ENCODE measurements around the gene G6PC2.
"Not testable (repeated sequence)": the region's sequence is repeated elsewhere in the genome, so short reads cannot be mapped to it uniquely, and the experiment has no call there.

Gene G6PC2

GRCh38 chr2:168907940-168908662 lies 7.0 kb downstream of the G6PC2 start:
- DNase-seq (ENCODE audit: low read depth in 2 of 2), result no peak

GRCh38 chr2:168910330-168910729 lies 9.2 kb downstream of the G6PC2 start:
- no peak for DNase-seq (ENCODE audit: low read depth in 2 of 2)

- DNase-seq (ENCODE audit: low read depth in 2 of 2), result no peak
Observed at GRCh38 chr2:168912466-168912865, 11.4 kb downstream of the G6PC2 start.

- no peak for DNase-seq (ENCODE audit: low read depth in 2 of 2)
Observed at GRCh38 chr2:168912901-168913369, 11.8 kb downstream of the G6PC2 start.

GRCh38 chr2:168913495-168913894 lies 12.4 kb downstream of the G6PC2 start:
- no peak for DNase-seq (ENCODE audit: low read depth in 2 of 2)

GRCh38 chr2:168915441-168916330 lies 14.6 kb downstream of the G6PC2 start:
- DNase-seq (ENCODE audit: low read depth in 2 of 2), result no peak

- no peak for DNase-seq (ENCODE audit: low read depth in 2 of 2)
Observed at GRCh38 chr2:168916331-168916675, 15.2 kb downstream of the G6PC2 start.

- DNase-seq (ENCODE audit: low read depth in 2 of 2), result no peak
Observed at GRCh38 chr2:168920504-168921157, 19.5 kb downstream of the G6PC2 start.

- DNase-seq (ENCODE audit: low read depth in 2 of 2), result no peak
Observed at GRCh38 chr2:168926621-168927386, 25.7 kb downstream of the G6PC2 start.

- no peak for DNase-seq (ENCODE audit: low read depth in 2 of 2)
Observed at GRCh38 chr2:168928113-168928831, 27.2 kb downstream of the G6PC2 start.

- no peak for DNase-seq (ENCODE audit: low read depth in 2 of 2)
Observed at GRCh38 chr2:168929031-168929430, 27.9 kb downstream of the G6PC2 start.

GRCh38 chr2:168930242-168930641 lies 29.2 kb downstream of the G6PC2 start:
- DNase-seq (ENCODE audit: low read depth in 2 of 2), result no peak

- not testable (repeated sequence) for DNase-seq (ENCODE audit: low read depth in 2 of 2)
Observed at GRCh38 chr2:168932174-168932573, 31.1 kb downstream of the G6PC2 start.

GRCh38 chr2:168934826-168935225 lies 33.7 kb downstream of the G6PC2 start:
- no peak for DNase-seq (ENCODE audit: low read depth in 2 of 2)

GRCh38 chr2:168935810-168936581 lies 34.9 kb downstream of the G6PC2 start:
- no peak for DNase-seq (ENCODE audit: low read depth in 2 of 2)

GRCh38 chr2:168939061-168939460 lies 38.0 kb downstream of the G6PC2 start:
- no peak for DNase-seq (ENCODE audit: low read depth in 2 of 2)

- no peak for DNase-seq (ENCODE audit: low read depth in 2 of 2)
Observed at GRCh38 chr2:168939918-168940317, 38.8 kb downstream of the G6PC2 start.

- DNase-seq (ENCODE audit: low read depth in 2 of 2), result no peak
Observed at GRCh38 chr2:168941297-168941696, 40.2 kb downstream of the G6PC2 start.

- DNase-seq (ENCODE audit: low read depth in 2 of 2), result no peak
Observed at GRCh38 chr2:168944065-168944464, 43.0 kb downstream of the G6PC2 start.

GRCh38 chr2:168945508-168945907 lies 44.4 kb downstream of the G6PC2 start:
- DNase-seq (ENCODE audit: low read depth in 2 of 2), result no peak

Data from fibroblast of skin of left biceps (primary cell).